ENCODE data around the gene RTCA.

DNA sequence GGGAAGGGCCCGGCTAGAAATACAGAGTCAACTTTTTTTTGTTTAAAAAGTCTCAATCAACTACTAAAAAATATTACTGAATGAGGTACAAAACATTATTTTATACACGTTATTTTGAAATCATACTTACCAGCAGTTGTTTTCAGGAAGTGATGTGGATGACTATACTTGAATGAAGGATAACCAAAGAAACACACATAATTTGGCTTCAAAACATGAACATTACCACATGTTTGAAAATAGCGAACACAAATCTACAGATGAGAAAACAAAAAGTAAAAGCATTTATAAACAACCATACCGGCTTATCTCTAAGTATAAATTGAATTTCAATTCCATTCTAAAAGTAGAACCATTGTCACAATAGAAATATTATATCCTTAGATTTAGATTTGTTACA, 25.4 kb upstream of the RTCA start:
- TF ChIP-seq CTCF (IDR thresholded peaks at IDR 0.05) (no peak), POLR2A (IDR thresholded peaks at IDR 0.05) (no peak)
